Peyer's patch (tissue), 4 donors: ENCODE results near the gene MYMK. TPM values are rescaled to one million over a fixed set of nuclear protein-coding genes. Genes with fewer than 3 reads are reported as not detected.

ENCODE experiments used
- DNase-seq, 3 donors: peaks; one replicate each; pipeline ENCODE4 v3.0.0-alpha.2; 2017 to 2019
- H3K27ac ChIP-seq, 4 donors: fragments of 200-600 bp; sonication (generic); one replicate each; pipeline ENCODE4 v1.5.1; 2016 to 2019
- H3K27me3 ChIP-seq, 2 donors: fragments of 200-600 bp; sonication (generic); one replicate each; pipeline ENCODE4 v1.5.1; 2019
- H3K36me3 ChIP-seq, 3 donors: fragments of 200-600 bp; sonication (generic); one replicate each; pipeline ENCODE4 v1.5.1; 2016 to 2019
- H3K4me1 ChIP-seq, 4 donors: fragments of 200-600 bp; sonication (generic); one replicate each; pipeline ENCODE4 v1.5.1; 2016 to 2019
- H3K4me3 ChIP-seq, 4 donors: fragments of 200-600 bp; sonication (generic); 1 replicate in 3 of 4; 2 replicates in 1 of 4; pipeline ENCODE4 v1.5.1; 2016 to 2019; ENCODE audit warnings: mild to moderate bottlenecking in 1 of 4
- H3K9me3 ChIP-seq, 4 donors: fragments of 200-600 bp; sonication (generic); one replicate each; pipeline ENCODE4 v1.5.1; 2016 to 2019; ENCODE audit warnings: mild to moderate bottlenecking in 1 of 4
- CTCF ChIP-seq, 6 experiments: fragments of 450-650 bp in 4 of 6; fragments of 200-600 bp in 2 of 6; sonication (generic) in 1 of 6; IDR thresholded peaks; one replicate each; pipeline ENCODE4 v1.5.1; 2017 to 2019; ENCODE audit warnings: antibody characterized with exemption in 6 of 6, mild to moderate bottlenecking in 3 of 6, moderate library complexity in 1 of 6
- POLR2A ChIP-seq, 2 donors: fragments of 450-650 bp; IDR thresholded peaks; one replicate each; pipeline ENCODE4 v1.5.1; 2017; ENCODE audit warnings: antibody characterized with exemption in 2 of 2, mild to moderate bottlenecking in 2 of 2, moderate library complexity in 2 of 2
- total RNA-seq, 4 donors: library from RNA; depleted of rRNA; stranded (reverse); fragments of >200 nt; gene quantifications; one replicate each; pipeline ENCODE4 v1.1.0, GENCODE V29; 2016

Gene MYMK
- total RNA-seq, 4 donors from 2014 or later, result not detected

- H3K27ac ChIP-seq, result no peak overlapping the region
- DNase-seq, result no peak
- H3K4me3 ChIP-seq, result no peak overlapping the region
- TF ChIP-seq POLR2A (IDR thresholded peaks at IDR 0.05) (no peak), CTCF (IDR thresholded peaks at IDR 0.05) (no peak)
- H3K9me3 ChIP-seq, result no peaks in the 10 kb centered on the region
- peaks cover 0 to 24% (median 0%) of the 10 kb centered on the region in 3 donors for H3K36me3 ChIP-seq
- H3K4me1 ChIP-seq, result peaks cover 0 to 16% (median 0%) of the 10 kb centered on the region in 4 donors
- H3K27me3 ChIP-seq, result no peaks in the 10 kb centered on the region
These were observed 57.7 kb downstream of the MYMK start for GRCh38 chr9:133467101-133467500.

GRCh38 chr9:133465984-133466383 lies 58.8 kb downstream of the MYMK start:
- Histone ChIP-seq H3K9me3 (no peaks in the 10 kb centered on the region), H3K4me1 (peaks cover 0 to 23% (median 0%) of the 10 kb centered on the region in 4 donors), H3K27ac (no peak overlapping the region), H3K27me3 (no peaks in the 10 kb centered on the region), H3K4me3 (no peak overlapping the region), H3K36me3 (peaks cover 0 to 24% (median 0%) of the 10 kb centered on the region in 3 donors)
- no peak for DNase-seq
- TF ChIP-seq POLR2A (IDR thresholded peaks at IDR 0.05) (no peak), CTCF (IDR thresholded peaks at IDR 0.05) (no peak)

- Histone ChIP-seq H3K27ac (no peak overlapping the region), H3K4me1 (peaks cover 0 to 18% (median 0%) of the 10 kb centered on the region in 4 donors)
- DNase-seq, result no peak
These were observed 60.1 kb downstream of the MYMK start for GRCh38 chr9:133464638-133465037.

More at GRCh38 chr9:133464638-133465037, 60.1 kb downstream of the MYMK start:
- Histone ChIP-seq H3K27me3 (no peaks in the 10 kb centered on the region), H3K4me3 (no peak overlapping the region), H3K9me3 (no peaks in the 10 kb centered on the region), H3K36me3 (peaks cover 0 to 24% (median 0%) of the 10 kb centered on the region in 3 donors)
- no peak for TF ChIP-seq POLR2A (IDR thresholded peaks at IDR 0.05)
- no peak for TF ChIP-seq CTCF (IDR thresholded peaks at IDR 0.05)

Other genes with a start within 250 kb of the MYMK start
- gene ABO, start 249.8 kb downstream of the MYMK start, total RNA-seq, result 100 to 1,000 TPM in 2 of 4 donors, 10 to 100 TPM in 2; 43.7 to 283 (median 148) TPM
- gene SURF6, start 188.8 kb downstream of the MYMK start, total RNA-seq, result 10 to 100 TPM; 16.1 to 41.2 (median 26.8) TPM
- gene MED22, start 176.8 kb downstream of the MYMK start, total RNA-seq, result 10 to 100 TPM; 23.5 to 42.1 (median 31.2) TPM
- gene RPL7A, start 176.7 kb downstream of the MYMK start, total RNA-seq, result 1,000 to 10,000 TPM in 1 of 4 donors, 100 to 1,000 TPM in 3; 708 to 1,565 (median 870) TPM
- gene SURF1, start 168.5 kb downstream of the MYMK start, total RNA-seq, result 10 to 100 TPM; 41.2 to 75.1 (median 53.4) TPM
- gene SURF2, start 168.4 kb downstream of the MYMK start, total RNA-seq, result 10 to 100 TPM in 3 of 4 donors, 1 to 10 TPM in 1; 5.4 to 18.9 (median 15.3) TPM
- gene SURF4, start 148.9 kb downstream of the MYMK start, total RNA-seq, result 100 to 1,000 TPM in 3 of 4 donors, 10 to 100 TPM in 1; 56.9 to 281 (median 225) TPM
- under 1 TPM in 1 of 4 donors, not detected in 3; 0.94 TPM for gene STKLD1, start 148.6 kb downstream of the MYMK start, total RNA-seq
- 10 to 100 TPM; 15.6 to 37.1 (median 19.4) TPM for gene REXO4, start 106.9 kb downstream of the MYMK start, total RNA-seq
- gene ADAMTS13, start 102.6 kb downstream of the MYMK start, total RNA-seq, result 10 to 100 TPM in 1 of 4 donors, 1 to 10 TPM in 3; 4.4 to 13.2 (median 5.7) TPM
- gene CACFD1, start 65.0 kb downstream of the MYMK start, total RNA-seq, result 10 to 100 TPM; 13.2 to 68.5 (median 54.4) TPM
- 10 to 100 TPM in 1 of 4 donors, 1 to 10 TPM in 2, under 1 TPM in 1; 0.95 to 10.7 (median 2.2) TPM for gene SLC2A6, start 45.9 kb downstream of the MYMK start, total RNA-seq
- 10 to 100 TPM in 1 of 4 donors, 1 to 10 TPM in 2, under 1 TPM in 1; 0.40 to 14.0 (median 1.8) TPM for gene ADAMTSL2, start 9.7 kb upstream of the MYMK start, total RNA-seq
- gene FAM163B, start 84.4 kb upstream of the MYMK start, total RNA-seq, result not detected
- gene DBH, start 111.4 kb upstream of the MYMK start, total RNA-seq, result not detected
- gene SARDH, start 213.4 kb upstream of the MYMK start, total RNA-seq, result 1 to 10 TPM in 2 of 4 donors, under 1 TPM in 2; 0.47 to 5.0 (median 0.95) TPM